GM21515 (cell line): ENCODE results near the gene PLK5.
"Not testable (repeated sequence)": the region's sequence is repeated elsewhere in the genome, so short reads cannot be mapped to it uniquely, and the experiment has no call there.

ENCODE experiments used
- ATAC-seq: cut with Tn5 transposase; IDR thresholded peaks from one replicate; pipeline ENCODE4 v1.9.1; 2021; ENCODE audit not compliant: unreplicated experiment

The PLK5 gene

DNA sequence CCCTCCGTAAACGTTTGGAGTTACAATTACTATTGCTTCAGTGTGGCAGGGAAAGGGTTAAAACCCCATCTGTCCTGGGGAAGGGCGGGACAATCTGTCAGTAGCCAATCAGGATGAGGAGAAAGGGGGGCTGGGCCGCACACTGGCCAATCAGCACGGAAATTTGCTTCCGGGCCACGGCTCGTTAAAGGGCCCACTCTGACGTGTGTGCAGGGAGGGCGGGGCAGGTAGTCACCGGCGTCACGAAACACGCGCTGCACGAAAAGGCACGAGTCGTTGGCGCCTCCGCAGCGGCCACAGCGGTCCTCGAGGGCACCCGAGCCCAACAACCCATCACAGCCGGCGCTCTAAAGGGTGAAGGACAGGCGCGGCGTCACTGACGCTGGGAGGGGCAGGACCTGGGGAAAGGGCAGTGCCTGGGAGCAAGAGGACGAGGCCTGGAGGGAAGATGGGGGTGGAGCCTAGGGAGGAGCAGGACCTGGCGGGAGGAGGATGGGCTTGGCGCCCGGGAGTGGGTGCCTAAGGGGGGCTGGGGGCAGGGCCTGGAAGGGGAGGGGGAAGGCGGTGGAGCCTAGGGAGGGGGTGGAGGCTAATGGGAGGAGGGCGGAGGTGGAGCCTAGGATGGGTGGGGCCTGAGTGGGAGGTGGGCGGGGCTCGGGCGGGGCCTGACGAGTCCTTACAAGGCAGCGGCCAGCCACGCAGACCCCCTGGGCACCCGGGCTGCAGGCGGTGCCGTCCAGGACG, 15.9 kb upstream of the PLK5 start:
- no peak for ATAC-seq

DNA sequence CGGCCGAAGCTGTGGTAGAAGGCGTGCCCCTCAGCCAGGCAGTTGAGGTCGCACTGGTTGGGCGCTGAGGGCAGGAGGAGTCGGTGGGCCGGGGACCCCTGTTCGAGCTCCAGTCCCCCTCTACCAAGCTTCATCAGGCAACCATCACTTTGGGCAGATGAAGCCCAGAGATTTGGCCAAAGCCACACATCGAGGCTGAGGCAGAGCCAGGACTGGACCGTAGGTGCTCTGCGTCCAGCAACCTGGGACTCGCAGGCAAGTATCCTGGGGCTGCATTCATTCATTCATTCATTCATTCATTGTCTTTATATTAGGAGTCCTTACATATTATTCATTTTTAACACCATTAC, 15.4 kb upstream of the PLK5 start:
- no peak for ATAC-seq

DNA sequence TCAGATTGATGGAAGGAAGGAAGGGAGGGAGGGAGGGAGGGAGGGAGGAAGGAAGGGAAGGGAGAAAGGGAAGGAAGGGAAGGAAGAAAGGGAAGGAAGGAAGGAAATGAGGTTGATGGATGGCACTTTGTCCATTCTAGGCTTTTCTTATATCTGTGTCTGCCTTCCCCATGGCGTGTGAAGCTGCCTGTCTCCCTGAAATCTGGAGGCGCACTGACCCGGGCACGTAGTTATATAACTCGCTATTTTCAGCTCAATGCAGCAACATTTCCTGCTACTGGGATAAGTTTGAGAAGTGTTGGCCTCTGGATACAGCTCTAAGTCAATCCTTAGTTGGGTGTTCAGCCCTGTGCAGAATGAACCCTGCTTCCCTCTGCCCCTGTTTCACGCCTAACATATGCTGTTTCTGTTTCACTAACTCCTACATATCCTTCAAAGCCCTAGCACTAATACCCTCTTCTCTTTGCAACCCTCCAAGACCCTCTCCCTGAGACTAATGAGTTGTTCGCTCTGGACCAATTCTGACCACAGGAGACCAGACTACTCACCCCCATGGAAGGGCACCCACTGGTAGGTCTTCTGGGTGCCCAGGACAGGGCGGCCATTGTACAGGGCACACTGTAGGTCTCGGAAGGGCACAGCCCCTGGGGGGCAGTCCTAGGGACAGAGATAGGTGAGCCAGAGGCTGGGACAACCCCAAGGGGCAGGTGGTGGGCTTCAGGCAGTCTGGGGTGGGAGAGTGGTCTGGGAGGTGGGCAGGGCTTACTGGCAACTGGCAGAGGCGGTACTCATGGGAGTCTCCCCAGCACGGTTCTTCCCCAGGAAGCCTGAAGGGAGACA, 14.1 kb upstream of the PLK5 start:
- ATAC-seq = no peak

DNA sequence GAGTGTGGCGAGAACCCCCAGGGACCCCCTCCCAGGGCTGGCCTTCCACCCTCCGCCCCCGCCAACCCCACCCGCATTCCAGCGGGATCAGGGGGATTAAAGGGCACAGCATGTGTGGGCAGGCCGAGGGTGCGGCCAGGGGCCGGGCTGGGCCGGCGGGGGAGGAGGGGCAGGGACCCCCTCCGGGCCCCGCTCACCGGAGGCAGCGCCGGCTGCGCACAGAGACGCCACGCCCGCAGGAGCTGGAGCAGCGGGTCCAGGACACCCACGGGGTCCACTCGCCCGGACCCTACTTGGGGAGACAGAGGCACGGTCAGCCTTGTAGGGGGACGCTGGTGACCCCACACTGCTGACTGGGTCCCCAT, 13.5 kb upstream of the PLK5 start:
- ATAC-seq = no peak

DNA sequence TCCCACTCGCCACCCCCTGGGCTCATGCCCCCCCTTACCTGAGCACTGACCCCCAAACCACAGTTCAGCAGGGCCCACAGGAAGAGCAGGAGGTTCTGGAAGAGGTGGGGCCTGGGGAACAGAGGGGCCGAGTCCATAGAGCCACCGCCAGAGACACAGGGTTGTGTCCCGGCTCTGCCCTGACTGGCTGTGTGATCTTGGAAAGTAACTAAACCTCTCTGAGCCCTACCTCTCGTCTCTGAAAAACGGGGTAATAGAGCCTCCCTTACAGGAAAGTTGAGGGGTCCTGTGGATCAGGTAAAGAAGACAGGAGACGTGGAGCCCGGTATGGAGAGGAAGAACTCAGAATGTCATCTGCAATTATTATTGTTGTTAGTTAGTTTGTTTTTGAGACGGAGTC, 13.1 kb upstream of the PLK5 start:
- ATAC-seq = no peak

DNA sequence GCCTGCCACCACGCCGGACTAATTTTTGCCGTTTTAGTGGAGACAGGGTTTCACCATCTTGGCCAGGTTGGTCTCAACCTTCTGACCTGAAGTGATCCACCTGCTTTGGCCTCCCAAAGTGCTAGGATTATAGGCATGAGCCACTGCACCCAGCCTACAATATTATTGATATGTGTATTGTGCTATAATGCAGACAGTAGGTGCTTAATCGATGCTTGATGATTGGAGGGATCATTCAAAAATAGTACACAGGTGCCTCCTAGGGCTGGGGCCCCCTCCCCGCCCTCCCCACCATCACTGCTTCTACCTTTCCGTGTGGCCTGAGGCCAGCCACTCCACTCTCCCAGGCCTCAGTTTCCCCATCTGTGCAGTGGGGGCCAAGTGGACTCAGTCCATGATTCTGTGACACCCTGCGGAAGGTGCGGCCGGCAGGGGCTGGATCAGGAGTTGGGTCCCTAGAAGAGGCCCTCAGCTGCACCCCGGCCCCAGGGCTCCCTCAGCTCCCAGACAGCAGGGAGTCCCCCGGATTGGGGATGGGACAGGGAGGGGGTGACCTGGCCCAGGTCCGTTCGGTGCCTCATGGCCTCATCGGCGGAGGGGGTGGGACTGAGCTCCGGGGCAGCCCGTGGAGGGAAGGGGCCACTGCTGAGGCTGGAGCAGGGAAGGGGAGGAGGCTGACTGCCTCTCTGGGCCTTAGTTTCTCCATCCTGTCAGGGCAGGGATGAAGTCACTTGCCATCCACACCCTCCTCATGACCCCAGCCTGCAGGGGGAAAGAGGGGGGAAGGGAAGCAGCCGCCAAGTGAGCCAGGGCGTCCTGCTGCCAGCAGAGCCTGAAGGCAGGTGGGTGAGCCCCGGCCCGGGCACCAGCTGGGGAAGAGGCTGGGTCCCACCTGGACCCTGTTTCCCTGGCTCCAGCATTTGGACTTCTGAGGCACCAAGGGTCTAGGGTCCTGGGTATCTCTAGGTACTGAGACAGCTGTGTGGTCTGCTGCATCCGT, 12.3 kb upstream of the PLK5 start:
- ATAC-seq = no peak

DNA sequence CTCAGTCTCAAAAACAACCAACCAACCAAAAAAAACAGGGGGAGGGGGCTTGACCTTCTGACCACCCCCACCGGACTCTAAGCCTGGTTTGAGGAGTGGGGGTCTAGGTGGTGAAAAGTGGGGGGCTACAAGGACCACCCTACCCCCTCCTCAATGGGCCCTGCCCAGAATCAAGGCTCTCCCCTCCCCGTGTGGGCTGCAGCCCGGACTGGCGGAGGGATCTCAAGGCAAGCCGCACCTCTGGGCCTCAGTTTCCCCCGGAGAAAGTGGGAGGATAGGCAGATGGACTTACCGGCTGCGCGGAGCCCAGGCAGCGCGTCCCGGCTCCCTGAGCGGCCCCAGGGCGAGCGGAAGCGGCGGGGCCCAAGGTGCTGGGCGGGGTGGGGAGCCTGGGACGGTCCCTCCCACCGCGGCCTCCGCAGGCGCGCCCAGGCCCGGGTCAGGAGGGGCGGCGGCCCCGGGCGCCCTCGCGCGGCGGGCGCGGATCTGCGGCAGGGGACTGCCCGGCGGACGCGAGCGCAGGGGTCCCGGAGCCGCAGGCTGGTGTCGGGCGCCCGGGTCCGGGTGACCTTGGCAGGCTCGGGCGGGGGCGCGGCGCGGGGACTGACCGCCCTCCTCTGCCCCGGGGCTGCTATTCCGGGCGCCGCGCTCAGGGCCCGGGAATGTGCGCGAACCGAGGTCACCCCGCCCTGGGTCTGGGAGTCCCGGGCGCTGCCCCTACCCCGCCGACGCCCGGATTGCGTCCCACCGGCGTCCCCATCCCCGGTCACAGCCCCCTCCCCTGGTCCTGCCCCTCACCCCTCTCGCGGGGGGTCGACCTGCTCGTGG, 11.0 kb upstream of the PLK5 start, which contains the start of gene ADAMTSL5:
Gene ADAMTSL5 (minus strand): TSS at position 349 of the 828 bp plus-strand sequence. CDS start 2,076 bp downstream, outside the sequence.
- ATAC-seq = no peak

DNA sequence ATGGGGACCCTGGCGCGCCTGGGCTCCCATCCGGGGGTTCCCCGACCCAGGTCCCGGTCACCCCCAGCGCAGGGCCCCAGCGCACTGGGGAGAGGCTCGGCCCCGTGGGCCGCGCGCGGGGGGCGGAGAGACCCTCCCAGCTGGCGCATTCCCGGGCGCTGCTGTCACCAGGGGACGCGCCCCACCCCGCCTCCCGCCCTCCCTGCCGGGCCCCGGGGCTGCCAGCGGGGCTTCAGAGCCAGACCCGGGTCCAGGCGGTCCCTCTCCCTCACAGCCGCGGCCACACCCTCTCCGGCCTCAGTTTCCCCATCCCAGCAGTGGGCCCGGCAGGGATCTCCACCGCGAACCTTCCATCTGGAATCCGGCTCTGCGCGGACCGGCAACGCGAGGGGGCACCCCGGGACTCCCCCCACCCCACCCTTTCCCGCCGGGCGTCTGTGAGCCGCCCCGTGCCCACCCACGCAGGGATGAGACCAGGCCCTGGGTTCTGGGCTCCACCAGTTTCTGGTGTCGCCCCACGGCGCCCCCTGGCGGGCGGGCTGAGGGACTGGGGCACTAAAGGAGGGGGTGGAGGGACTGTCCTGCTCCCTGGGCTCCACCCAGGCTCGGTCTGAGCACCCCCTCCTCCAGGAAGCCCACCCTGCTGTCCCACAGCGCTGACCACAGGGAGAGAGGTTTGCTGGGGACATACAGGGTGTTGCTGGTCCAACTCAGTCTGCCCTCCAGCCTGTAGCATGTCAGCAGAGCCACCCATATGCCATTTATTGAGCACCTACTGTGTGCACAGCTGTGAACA, 10.2 kb upstream of the PLK5 start:
- no peak for ATAC-seq

DNA sequence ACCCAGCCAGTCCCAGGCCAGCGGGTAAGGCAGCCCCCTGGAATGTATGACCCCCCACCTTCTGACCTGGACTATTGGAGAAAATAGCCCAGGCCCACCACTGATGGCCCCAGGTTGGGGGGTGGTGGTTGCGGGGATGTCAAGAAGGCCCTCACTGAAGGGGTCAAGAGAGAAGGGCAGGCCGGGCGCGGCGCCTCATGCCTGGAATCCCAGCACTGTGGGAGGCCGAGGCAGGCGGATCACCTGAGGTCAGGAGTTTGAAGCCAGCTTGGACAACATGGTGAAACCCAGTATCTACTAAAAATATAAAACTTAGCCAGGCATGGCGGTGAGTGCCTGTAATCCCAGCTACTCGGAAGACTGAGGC, 9.6 kb upstream of the PLK5 start:
- no peak for ATAC-seq

DNA sequence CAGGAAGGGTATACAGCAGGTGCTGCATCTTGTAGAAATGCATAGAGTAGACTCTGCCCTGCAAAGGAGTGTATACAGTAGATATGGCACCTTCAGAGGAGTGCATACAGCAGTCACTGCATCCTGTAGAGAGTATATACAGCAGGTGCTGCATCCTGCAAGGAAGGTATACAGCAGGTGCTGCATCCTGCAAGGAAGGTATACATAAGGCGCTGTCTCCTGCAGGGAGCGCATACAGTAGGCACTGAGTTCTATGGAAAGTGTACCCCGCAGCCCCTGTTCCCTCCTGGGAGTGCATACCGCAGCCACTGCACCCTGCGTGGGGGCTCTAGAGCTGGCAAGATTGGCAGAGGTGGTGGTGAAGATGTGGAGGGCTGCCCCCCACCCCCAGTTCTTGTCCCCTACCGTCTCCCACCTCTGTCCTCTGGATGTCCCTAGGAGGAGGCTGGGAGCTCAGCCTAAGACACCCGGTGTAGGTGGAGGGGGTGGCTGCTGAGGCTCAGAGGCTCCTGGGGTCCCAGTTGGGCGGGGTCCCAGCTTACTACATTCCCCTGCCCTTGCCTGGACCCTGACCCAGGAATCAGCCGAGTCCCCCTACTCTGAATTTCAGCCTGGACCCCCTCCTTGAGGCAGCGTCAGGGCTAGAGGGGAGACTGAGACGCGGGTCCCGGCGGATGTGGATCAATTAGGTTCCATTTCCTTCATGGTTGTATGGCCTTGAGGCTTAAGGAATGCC, 8.7 kb upstream of the PLK5 start:
- ATAC-seq = no peak

DNA sequence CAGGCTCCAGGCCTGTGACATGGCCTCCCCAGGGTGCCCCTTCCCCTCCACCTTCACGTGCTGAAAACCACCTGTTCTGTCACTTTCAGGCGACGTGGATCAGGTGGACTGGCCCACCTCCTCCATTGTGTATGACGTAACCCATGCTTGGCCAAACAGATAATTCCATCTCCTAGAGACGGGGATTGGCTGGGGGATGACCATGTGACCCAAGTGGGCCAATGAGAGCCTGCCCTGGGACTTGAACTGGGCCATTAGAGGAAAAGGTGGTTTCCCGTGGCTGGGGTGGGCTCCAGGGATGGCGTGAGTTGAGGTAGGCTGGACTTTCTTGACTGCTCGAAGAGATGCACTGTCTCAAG, 7.5 kb upstream of the PLK5 start:
- ATAC-seq = no peak

DNA sequence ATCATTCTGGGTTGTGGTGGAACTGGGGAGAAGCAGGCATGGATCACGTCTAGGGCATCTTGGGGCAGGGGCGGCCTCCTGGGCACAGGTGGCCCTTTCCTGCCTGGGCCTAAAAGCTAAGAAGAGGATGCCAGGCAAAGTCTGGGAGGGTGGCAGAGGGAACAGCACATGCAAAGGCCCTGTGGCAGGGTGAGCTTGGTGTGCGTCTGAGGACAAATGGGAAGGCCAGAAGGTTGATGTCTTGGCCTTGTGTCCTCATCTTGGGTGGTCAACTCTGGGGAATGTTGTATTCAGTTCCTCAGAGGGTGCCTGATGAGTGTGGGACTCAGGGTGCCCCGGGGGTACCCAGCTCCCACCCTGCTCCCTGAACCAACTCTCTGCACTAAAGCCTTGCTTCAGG, 5.4 kb upstream of the PLK5 start:
- no peak for ATAC-seq

DNA sequence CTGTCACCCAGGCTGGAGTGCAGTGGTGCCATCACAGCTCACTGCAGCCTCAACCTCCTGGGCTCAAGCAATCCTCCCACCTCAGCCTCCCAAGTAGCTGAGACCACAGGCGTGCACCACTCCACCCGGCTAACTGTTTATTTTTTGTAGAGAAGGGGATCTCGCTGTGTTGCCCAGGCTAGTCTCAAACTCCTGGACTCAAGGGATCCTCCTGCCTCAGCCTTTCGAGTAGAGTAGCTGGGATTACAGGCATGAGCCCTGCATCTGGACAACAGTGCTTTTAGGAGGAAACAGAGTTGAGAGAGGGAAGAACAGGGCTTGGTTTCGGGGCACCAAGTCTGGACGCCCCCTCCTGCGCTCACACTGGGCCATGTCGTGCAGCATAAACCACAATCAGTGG, 4.1 kb upstream of the PLK5 start:
- not testable (repeated sequence) for ATAC-seq

DNA sequence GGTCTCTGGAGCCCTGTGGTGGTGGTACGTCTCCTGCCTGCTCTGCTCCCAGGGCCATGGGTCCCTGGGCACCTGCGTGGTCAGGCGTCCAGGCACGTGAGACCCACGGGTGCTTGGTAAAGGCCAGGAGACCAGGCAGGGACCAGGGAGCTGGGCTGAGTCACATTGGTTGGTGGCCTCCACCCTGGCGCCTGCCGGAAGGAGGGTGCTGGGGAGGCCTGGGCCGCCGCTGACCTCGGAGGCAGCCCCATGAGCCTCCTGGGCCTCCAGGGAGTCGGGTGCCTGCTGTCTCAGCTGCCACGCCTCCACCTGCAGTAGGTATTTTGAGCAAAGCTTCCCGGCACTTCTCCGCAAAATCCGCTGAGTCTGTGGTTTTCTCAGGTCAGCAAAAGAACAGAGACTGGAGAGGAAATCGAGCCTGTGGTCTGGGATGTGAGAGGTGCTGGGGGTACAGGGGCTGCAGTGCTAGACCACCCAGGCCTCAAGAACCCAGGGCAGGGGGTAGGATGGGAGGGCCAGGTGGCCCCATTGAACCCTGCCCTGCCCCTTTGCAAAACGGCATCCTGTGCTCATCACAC, 3.6 kb upstream of the PLK5 start:
- ATAC-seq = no peak

DNA sequence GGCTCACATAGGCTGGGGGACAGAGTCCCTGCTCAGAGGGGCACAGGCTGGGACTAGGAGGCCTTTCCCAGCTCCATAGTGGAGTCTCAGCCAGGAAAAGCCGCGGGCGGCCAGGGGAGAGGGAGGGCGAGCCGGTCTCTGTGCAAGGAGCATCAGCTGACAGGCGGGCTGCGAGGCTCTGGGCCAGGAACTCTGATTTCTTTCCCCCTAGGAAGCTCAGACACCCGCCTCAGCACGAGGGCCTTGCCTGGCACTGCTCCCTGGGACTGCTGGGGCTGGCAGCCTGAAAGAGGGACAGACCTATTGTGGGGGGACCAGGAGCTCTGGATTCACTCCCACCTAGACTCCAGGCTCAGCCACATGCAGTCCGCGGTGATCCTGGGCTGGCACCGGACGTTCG, 2.2 kb upstream of the PLK5 start:
- no peak for ATAC-seq

DNA sequence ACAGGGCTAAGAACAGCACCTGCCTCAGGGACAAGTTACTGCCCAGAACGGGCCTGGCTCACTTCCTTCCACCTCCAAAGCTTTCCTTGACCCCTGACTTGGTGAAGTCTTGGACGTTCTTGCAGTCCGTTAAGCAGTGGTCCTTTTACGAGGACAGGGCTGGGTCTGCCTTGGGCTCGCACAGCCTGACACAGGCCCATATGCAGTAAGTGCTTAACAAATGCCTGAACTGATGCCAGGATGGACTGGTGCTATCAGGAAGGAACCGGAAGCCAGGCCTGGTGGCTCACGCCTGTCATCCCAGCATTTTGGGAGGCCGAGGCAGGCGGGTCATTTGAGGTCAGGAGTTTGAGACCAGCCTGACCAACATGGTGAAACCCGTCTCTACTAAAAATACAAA, 1.8 kb upstream of the PLK5 start:
- no peak for ATAC-seq

DNA sequence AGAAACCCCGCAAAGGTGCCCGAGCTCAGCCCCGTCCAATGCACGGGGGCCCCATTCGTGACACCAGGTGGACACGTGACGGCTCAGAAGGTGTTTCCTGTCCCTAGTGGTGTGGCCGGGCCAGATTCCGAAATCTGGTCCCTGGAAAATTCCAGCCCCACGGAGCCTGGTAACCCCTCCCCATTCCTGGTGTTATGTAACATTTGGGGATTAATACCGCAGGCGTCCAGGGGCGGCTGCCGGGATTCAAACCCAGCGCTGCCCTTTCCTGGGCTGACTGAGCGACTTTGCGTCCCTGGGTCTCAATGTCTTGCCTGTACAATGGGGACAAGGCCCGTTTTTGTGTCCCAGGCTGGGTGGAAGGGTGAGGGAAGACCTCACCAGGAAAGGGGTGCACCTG, 1.0 kb upstream of the PLK5 start:
- no peak for ATAC-seq

DNA sequence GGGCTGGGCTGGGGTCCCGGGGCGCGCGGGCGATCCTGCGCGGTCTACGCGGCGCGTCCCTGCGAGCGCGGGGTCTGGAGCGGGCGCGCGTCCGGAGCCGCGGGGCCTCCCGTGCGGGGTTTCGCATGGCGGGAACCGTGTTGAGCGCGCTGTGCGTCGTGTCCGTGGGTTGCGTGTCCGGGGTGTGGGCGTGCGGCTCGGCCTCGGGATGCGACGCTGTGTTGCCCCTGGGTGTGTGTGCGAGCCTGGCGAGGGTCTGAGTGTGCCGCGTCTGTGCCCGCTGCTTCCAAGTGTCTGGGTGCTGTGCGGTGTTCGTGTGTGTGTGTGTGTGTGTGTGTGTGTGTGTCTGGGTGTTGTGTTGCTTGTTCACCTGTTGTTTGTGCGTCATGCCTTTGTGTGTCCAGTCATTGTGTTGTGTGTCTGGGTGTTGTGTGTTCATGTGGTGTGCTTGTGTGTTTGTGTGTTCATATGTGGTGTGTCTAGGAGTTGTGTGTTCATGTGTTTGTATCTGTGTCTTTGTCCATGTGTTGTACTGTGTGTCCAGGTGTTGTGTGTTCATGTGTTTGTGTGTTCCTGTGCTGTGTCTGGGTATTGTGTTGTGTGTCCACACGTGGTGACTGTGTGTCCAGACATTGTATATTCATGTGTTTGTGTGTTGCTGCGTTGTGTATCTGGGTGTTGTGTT, 552 bp downstream of the PLK5 start:
- ATAC-seq = no peak
